ENCODE results near the gene RIC8A. TPM values are rescaled to one million over a fixed set of nuclear protein-coding genes. Genes with fewer than 3 reads are reported as not detected.

The RIC8A gene
- polyA plus RNA-seq, 1 experiment = 242 TPM

GRCh38 chr11:221998-222789, 14.7 kb downstream of the RIC8A start:
- CTCF ChIA-PET = no interaction called here
- Histone ChIP-seq H3K27me3 (ENCODE audit: control insufficient read depth, insufficient read depth, low read length) (no peaks in the 10 kb centered on the region), H3K4me3 (ENCODE audit: low read depth, low read length) (no peak overlapping the region), H3K36me3 (ENCODE audit: control insufficient read depth, insufficient read depth, low read length) (peaks cover 4% of the 10 kb centered on the region; the same call in 1 of the 2 replicates)
- TF ChIP-seq CTCF (IDR thresholded peaks at IDR 0.05; ENCODE audit: insufficient read depth, low read depth, low read length) = no peak
- POLR2A ChIA-PET = no interaction called here
- DNase-seq (ENCODE audit: low read depth) = no peak

- Histone ChIP-seq H3K27me3 (ENCODE audit: control insufficient read depth, insufficient read depth, low read length) (no peaks in the 10 kb centered on the region), H3K36me3 (ENCODE audit: control insufficient read depth, insufficient read depth, low read length) (peaks cover 4% of the 10 kb centered on the region; the same call in 1 of the 2 replicates), H3K4me3 (ENCODE audit: low read depth, low read length) (no peak overlapping the region)
- no peak for TF ChIP-seq CTCF (IDR thresholded peaks at IDR 0.05; ENCODE audit: insufficient read depth, low read depth, low read length)
- no peak for DNase-seq (ENCODE audit: low read depth)
- CTCF ChIA-PET = interaction anchor here (0.6 kb wide), 1 partner anchor 141 kb away, joined by 4 read pairs; no protein-coding TSS in a partner anchor
- POLR2A ChIA-PET = no interaction called here
Measured at GRCh38 chr11:223026-223789, 15.7 kb downstream of the RIC8A start.

GRCh38 chr11:223884-224283, 16.4 kb downstream of the RIC8A start:
- CTCF ChIA-PET = no interaction called here
- DNase-seq (ENCODE audit: low read depth) = no peak
- no peak overlapping the region for H3K4me3 ChIP-seq (ENCODE audit: low read depth, low read length)
- peaks cover 3% of the 10 kb centered on the region; the same call in 1 of the 2 replicates for H3K36me3 ChIP-seq (ENCODE audit: control insufficient read depth, insufficient read depth, low read length)
- POLR2A ChIA-PET = no interaction called here
- TF ChIP-seq CTCF (IDR thresholded peaks at IDR 0.05; ENCODE audit: insufficient read depth, low read depth, low read length) = no peak
- H3K27me3 ChIP-seq (ENCODE audit: control insufficient read depth, insufficient read depth, low read length) = no peaks in the 10 kb centered on the region

GRCh38 chr11:224424-224823, 16.9 kb downstream of the RIC8A start:
- H3K27me3 ChIP-seq (ENCODE audit: control insufficient read depth, insufficient read depth, low read length) = no peaks in the 10 kb centered on the region
- no peak for TF ChIP-seq CTCF (IDR thresholded peaks at IDR 0.05; ENCODE audit: insufficient read depth, low read depth, low read length)
- POLR2A ChIA-PET = no interaction called here
- no peak for DNase-seq (ENCODE audit: low read depth)
- no peaks in the 10 kb centered on the region for H3K36me3 ChIP-seq (ENCODE audit: control insufficient read depth, insufficient read depth, low read length)
- CTCF ChIA-PET = no interaction called here
- no peak overlapping the region for H3K4me3 ChIP-seq (ENCODE audit: low read depth, low read length)

- Histone ChIP-seq H3K36me3 (ENCODE audit: control insufficient read depth, insufficient read depth, low read length) (no peaks in the 10 kb centered on the region; the same call in 1 of the 2 replicates), H3K27me3 (ENCODE audit: control insufficient read depth, insufficient read depth, low read length) (no peaks in the 10 kb centered on the region), H3K4me3 (ENCODE audit: low read depth, low read length) (no peak overlapping the region)
- no peak for DNase-seq (ENCODE audit: low read depth)
- no peak for TF ChIP-seq CTCF (IDR thresholded peaks at IDR 0.05; ENCODE audit: insufficient read depth, low read depth, low read length)
- ChIA-PET POLR2A (no interaction called here), CTCF (no interaction called here)
Measured at GRCh38 chr11:225734-226453, 18.4 kb downstream of the RIC8A start.
